ENCODE results near the gene ZYG11B. TPM values are rescaled to one million over a fixed set of nuclear protein-coding genes. Genes with fewer than 3 reads are reported as not detected.

The ZYG11B gene
- total RNA-seq, 1 experiment from 2014 or later, result 20.6 TPM

DNA sequence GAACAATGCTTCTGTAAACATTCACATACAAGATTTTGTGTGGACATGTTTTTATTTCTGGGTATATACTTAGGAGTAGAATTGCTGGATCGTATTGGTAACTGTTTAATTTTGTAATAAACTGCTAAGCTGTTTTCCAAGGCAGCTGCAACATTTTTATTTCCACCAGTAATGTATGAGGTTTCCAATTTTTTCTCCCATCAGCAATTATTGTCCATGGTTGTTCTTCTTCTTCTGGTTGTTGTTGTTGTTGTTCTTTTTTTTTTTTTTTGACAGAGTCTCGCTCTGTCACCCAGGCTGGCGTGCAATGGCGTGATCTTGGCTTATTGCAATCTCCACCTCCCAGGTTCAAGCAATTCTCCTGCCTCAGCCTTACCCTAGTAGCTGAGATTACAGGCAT lies 26.9 kb downstream of the ZYG11B start:
- H4K20me1 ChIP-seq (ENCODE audit: control insufficient read depth, insufficient read depth, insufficient read length), result no peaks in the 10 kb centered on the region
- no peak overlapping the region for H4K8ac ChIP-seq (replicated peaks; ENCODE audit: insufficient read length, low read depth, low read length)
- no peak overlapping the region for H3K4ac ChIP-seq (ENCODE audit: low read depth, low read length)
- DNase-seq, result no peak
- H2AFZ ChIP-seq (ENCODE audit: low read length), result no peak overlapping the region
- Mint-ChIP-seq H3K36me3 (ENCODE audit: insufficient read depth in 1 of 3, low read depth in 3 of 3) (peaks cover 5 to 14% (median 5%) of the 10 kb centered on the region in 3 experiments; a peak in 6 of 7 replicates), H3K9me3 (no peaks in the 10 kb centered on the region), H3K27me3 (ENCODE audit: low read depth) (no peaks in the 10 kb centered on the region; the same call in 1 of the 2 replicates), H3K4me3 (no peak overlapping the region), H3K27ac (no peak overlapping the region), H3K4me1 (peaks cover 14 to 16% of the 10 kb centered on the region in 2 experiments)
- no peak overlapping the region for H3K4me2 ChIP-seq (ENCODE audit: insufficient read depth, insufficient read length, low read length)
- no peak overlapping the region for H3K23ac ChIP-seq (ENCODE audit: insufficient read length, low read depth, low read length)
- no peak overlapping the region for H2BK20ac ChIP-seq (ENCODE audit: low read depth, low read length, poor library complexity, severe bottlenecking)
- H4K91ac ChIP-seq (ENCODE audit: insufficient read length, low read depth, low read length), result no peak overlapping the region
- no peaks in the 10 kb centered on the region for H3K23me2 ChIP-seq (ENCODE audit: insufficient read length, low read depth, low read length, poor library complexity, severe bottlenecking)
- no peak overlapping the region for H3T11ph ChIP-seq (ENCODE audit: low read length)
- H3K9me3 ChIP-seq (ENCODE audit: control insufficient read depth, low read depth, low read length), result no peaks in the 10 kb centered on the region
- no peak overlapping the region for H3K14ac ChIP-seq (ENCODE audit: insufficient read depth, low read length)
- H3K4me1 ChIP-seq (ENCODE audit: insufficient read depth, low read length), result no peaks in the 10 kb centered on the region
- no peak overlapping the region for H3K27ac ChIP-seq (ENCODE audit: insufficient read length, low read depth, low read length)
- H2AK5ac ChIP-seq (ENCODE audit: insufficient read length, low read length), result no peak overlapping the region
- H2BK120ac ChIP-seq (ENCODE audit: low read depth, low read length, poor library complexity, severe bottlenecking), result no peak overlapping the region
- no peaks in the 10 kb centered on the region for H3K27me3 ChIP-seq (ENCODE audit: insufficient read depth, low read length)
- H3K79me1 ChIP-seq (ENCODE audit: insufficient read depth, low read depth, low read length, poor library complexity, severe bottlenecking), result no peaks in the 10 kb centered on the region
- WGBS (ENCODE audit: extremely low coverage, insufficient read length, low lambda C conversion rate), result no CpG with 5 or more reads among the region's 4 CpGs
- no peak overlapping the region for H3K56ac ChIP-seq (ENCODE audit: insufficient read length, low read depth, low read length)
- H3K9ac ChIP-seq (ENCODE audit: extremely low read depth, insufficient read length, low read length), result no peak overlapping the region
- TF ChIP-seq, protein P1, sequence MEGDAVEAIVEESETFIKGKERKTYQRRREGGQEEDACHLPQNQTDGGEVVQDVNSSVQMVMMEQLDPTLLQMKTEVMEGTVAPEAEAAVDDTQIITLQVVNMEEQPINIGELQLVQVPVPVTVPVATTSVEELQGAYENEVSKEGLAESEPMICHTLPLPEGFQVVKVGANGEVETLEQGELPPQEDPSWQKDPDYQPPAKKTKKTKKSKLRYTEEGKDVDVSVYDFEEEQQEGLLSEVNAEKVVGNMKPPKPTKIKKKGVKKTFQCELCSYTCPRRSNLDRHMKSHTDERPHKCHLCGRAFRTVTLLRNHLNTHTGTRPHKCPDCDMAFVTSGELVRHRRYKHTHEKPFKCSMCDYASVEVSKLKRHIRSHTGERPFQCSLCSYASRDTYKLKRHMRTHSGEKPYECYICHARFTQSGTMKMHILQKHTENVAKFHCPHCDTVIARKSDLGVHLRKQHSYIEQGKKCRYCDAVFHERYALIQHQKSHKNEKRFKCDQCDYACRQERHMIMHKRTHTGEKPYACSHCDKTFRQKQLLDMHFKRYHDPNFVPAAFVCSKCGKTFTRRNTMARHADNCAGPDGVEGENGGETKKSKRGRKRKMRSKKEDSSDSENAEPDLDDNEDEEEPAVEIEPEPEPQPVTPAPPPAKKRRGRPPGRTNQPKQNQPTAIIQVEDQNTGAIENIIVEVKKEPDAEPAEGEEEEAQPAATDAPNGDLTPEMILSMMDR (conservative IDR thresholded peaks at IDR 0.05), result no peak
- H4K5ac ChIP-seq (ENCODE audit: insufficient read length, low read depth, low read length), result no peak overlapping the region
- H2BK15ac ChIP-seq (ENCODE audit: low read depth, low read length), result no peak overlapping the region
- no peak overlapping the region for H2BK12ac ChIP-seq (ENCODE audit: insufficient read length, low read depth, low read length)
- no peaks in the 10 kb centered on the region for H3K79me2 ChIP-seq (ENCODE audit: insufficient read depth, low read length)
- H3K18ac ChIP-seq (ENCODE audit: insufficient read length, low read depth, low read length), result no peak overlapping the region
- H2BK5ac ChIP-seq (ENCODE audit: insufficient read length, low read length), result no peak overlapping the region

All from H9 (cell line).